Esophagus (tissue), 2 donors: ENCODE data around the gene GNG7. TPM values are rescaled to one million over a fixed set of nuclear protein-coding genes. Genes with fewer than 3 reads are reported as not detected.
"Not testable (repeated sequence)": the region's sequence is repeated elsewhere in the genome, so short reads cannot be mapped to it uniquely, and the experiment has no call there.

Experiments
- H3K27ac ChIP-seq, 2 donors: one replicate each; pipeline ENCODE4 v1.5.1; 2013; ENCODE audit warnings: low read depth in 2 of 2, mild to moderate bottlenecking in 2 of 2, inconsistent platforms in 1 of 2, low read length in 1 of 2, moderate library complexity in 1 of 2
- H3K27me3 ChIP-seq, 2 donors: one replicate each; pipeline ENCODE4 v1.6.1; 2013; ENCODE audit warnings: low read length in 2 of 2, control low read depth in 1 of 2, mild to moderate bottlenecking in 1 of 2; ENCODE audit not compliant: insufficient read depth in 2 of 2, control insufficient read depth in 1 of 2
- H3K36me3 ChIP-seq, 2 donors: one replicate each; pipeline ENCODE4 v1.6.1; 2013; ENCODE audit warnings: low read length in 1 of 2; ENCODE audit not compliant: control insufficient read depth in 2 of 2, insufficient read depth in 2 of 2
- H3K4me1 ChIP-seq, 2 donors: one replicate each; pipeline ENCODE4 v1.6.1; 2013; ENCODE audit warnings: low read length in 1 of 2; ENCODE audit not compliant: control insufficient read depth in 2 of 2, insufficient read depth in 2 of 2
- H3K4me3 ChIP-seq, 2 donors: one replicate each; pipeline ENCODE4 v1.5.1; 2013; ENCODE audit warnings: low read length in 2 of 2, mild to moderate bottlenecking in 2 of 2, low read depth in 1 of 2, moderate library complexity in 1 of 2
- H3K9me3 ChIP-seq, 2 donors: one replicate each; pipeline ENCODE4 v1.6.1; 2013; ENCODE audit warnings: mild to moderate bottlenecking in 2 of 2, low read depth in 1 of 2, low read length in 1 of 2, moderate library complexity in 1 of 2; ENCODE audit not compliant: control insufficient read depth in 2 of 2, insufficient read depth in 1 of 2
- WGBS, 2 donors: extraction: QIAGEN DNeasy Blood & Tissue Kit; methylation state at CpG; one replicate each; pipeline ENCODE4 v1.1.7; 2013; 5-methylcytosine and 5-hydroxymethylcytosine counted together
- polyA plus RNA-seq, 2 donors: library from polyadenylated mRNA; stranded (reverse); fragments of 200-250 nt; gene quantifications; one replicate each; pipeline ENCODE4 v1.2.3, GENCODE V29; 2013
- donor health status: healthy with polysubstance abuse.
- donor health status: Bipolar disorder and iron deficiency.

GNG7 gene
- polyA plus RNA-seq, 2 donors: 1.2 to 2.4 TPM

- Histone ChIP-seq H3K4me3 (no peak overlapping the region), H3K9me3 (no peaks in the 10 kb centered on the region), H3K27ac (no peak overlapping the region), H3K4me1 (peaks cover 0 to 6% of the 10 kb centered on the region in 2 donors), H3K27me3 (no peaks in the 10 kb centered on the region), H3K36me3 (no peaks in the 10 kb centered on the region)
- 91 to 94% methylated on average over 10 of the region's 10 CpGs for WGBS, 2 donors
These were observed 164.3 kb downstream of the GNG7 start for GRCh38 chr19:2538096-2538757.

GRCh38 chr19:2537584-2537983, 164.9 kb downstream of the GNG7 start:
- not testable (repeated sequence) for H3K36me3 ChIP-seq, H3K27me3 ChIP-seq
- WGBS, 2 donors: 78 to 83% methylated on average over 9 of the region's 9 CpGs

GRCh38 chr19:2536461-2536860, 166.0 kb downstream of the GNG7 start:
- no peaks in the 10 kb centered on the region for H3K4me1 ChIP-seq
- H3K4me3 ChIP-seq: no peak overlapping the region
- 59 to 78% methylated on average over 12 of the region's 12 CpGs for WGBS, 2 donors
- no peak overlapping the region for H3K27ac ChIP-seq
- no peaks in the 10 kb centered on the region for H3K9me3 ChIP-seq
- no peaks in the 10 kb centered on the region for H3K27me3 ChIP-seq
- H3K36me3 ChIP-seq: no peaks in the 10 kb centered on the region

More at GRCh38 chr19:2537584-2537983, 164.9 kb downstream of the GNG7 start:
- H3K4me1 ChIP-seq, H3K9me3 ChIP-seq, H3K4me3 ChIP-seq, H3K27ac ChIP-seq: not testable (repeated sequence)

- Histone ChIP-seq H3K27ac (no peak overlapping the region), H3K4me3 (no peak overlapping the region), H3K36me3 (no peaks in the 10 kb centered on the region), H3K27me3 (no peaks in the 10 kb centered on the region), H3K9me3 (no peaks in the 10 kb centered on the region), H3K4me1 (peaks cover 0 to 2% of the 10 kb centered on the region in 2 donors)
- WGBS, 2 donors: 84 to 88% methylated on average over 2 of the region's 2 CpGs
These were observed 168.0 kb downstream of the GNG7 start for GRCh38 chr19:2534423-2535013.

GRCh38 chr19:2533686-2534422, 168.6 kb downstream of the GNG7 start:
- Histone ChIP-seq H3K4me1 (peaks cover 0 to 2% of the 10 kb centered on the region in 2 donors), H3K36me3 (no peaks in the 10 kb centered on the region), H3K9me3 (no peaks in the 10 kb centered on the region), H3K27ac (peak overlapping the region in 1 of 2 donors; percentile 38), H3K4me3 (no peak overlapping the region), H3K27me3 (no peaks in the 10 kb centered on the region)
- 83 to 87% methylated on average over 6 of the region's 6 CpGs for WGBS, 2 donors

GRCh38 chr19:2533072-2533425, 169.4 kb downstream of the GNG7 start:
- Histone ChIP-seq H3K27me3 (no peaks in the 10 kb centered on the region), H3K4me3 (no peak overlapping the region), H3K27ac (peak overlapping the region; percentile 35 to 52), H3K9me3 (no peaks in the 10 kb centered on the region), H3K4me1 (peaks cover 0 to 2% of the 10 kb centered on the region in 2 donors), H3K36me3 (no peaks in the 10 kb centered on the region)
- 35 to 36% methylated on average over 2 of the region's 2 CpGs for WGBS, 2 donors

GRCh38 chr19:2532252-2533071, 170.0 kb downstream of the GNG7 start:
- Histone ChIP-seq H3K36me3 (no peaks in the 10 kb centered on the region), H3K9me3 (no peaks in the 10 kb centered on the region), H3K4me3 (no peak overlapping the region), H3K27me3 (no peaks in the 10 kb centered on the region), H3K4me1 (peaks cover 0 to 2% of the 10 kb centered on the region in 2 donors), H3K27ac (peak overlapping the region in 1 of 2 donors; percentile 42)
- WGBS, 2 donors: 78% methylated on average over 7 of the region's 7 CpGs

GRCh38 chr19:2529942-2530341, 172.6 kb downstream of the GNG7 start:
- not testable (repeated sequence) for H3K4me3 ChIP-seq, H3K36me3 ChIP-seq, H3K4me1 ChIP-seq, H3K9me3 ChIP-seq, H3K27me3 ChIP-seq
- peak overlapping the region; percentile 81 to 93 for H3K27ac ChIP-seq
- WGBS, 2 donors: 86 to 93% methylated on average over 10 of the region's 10 CpGs

- Histone ChIP-seq H3K9me3 (peaks cover 0 to under 1% of the 10 kb centered on the region in 2 donors), H3K4me1 (peaks cover 0 to 6% of the 10 kb centered on the region in 2 donors), H3K4me3 (no peak overlapping the region), H3K27ac (peak overlapping the region; percentile 81 to 93), H3K27me3 (no peaks in the 10 kb centered on the region), H3K36me3 (no peaks in the 10 kb centered on the region)
- 67 to 69% methylated on average over 9 of the region's 9 CpGs for WGBS, 2 donors
These were observed 173.0 kb downstream of the GNG7 start for GRCh38 chr19:2529473-2529918.
